H1 (cell line): ENCODE results near the gene SPOCK1. TPM values are rescaled to one million over a fixed set of nuclear protein-coding genes. Genes with fewer than 3 reads are reported as not detected.

Experiments used
- MAFK ChIP-seq: IDR thresholded peaks from 2 replicates; pipeline ENCODE4 v1.6.1; 2012; ENCODE audit warnings: low read depth, mild to moderate bottlenecking, improper control_type of control experiment, low read length
- NRF1 ChIP-seq: IDR thresholded peaks from 2 replicates; pipeline ENCODE4 v1.6.1; 2011; ENCODE audit warnings: mild to moderate bottlenecking, low read depth, low read length, improper control_type of control experiment
- RAD21 ChIP-seq, 2 experiments: IDR thresholded peaks in 1 of 2; conservative IDR thresholded peaks in 1 of 2; 2 replicates each; pipeline ENCODE4 v1.6.1; 2011; ENCODE audit warnings: low read depth in 2 of 2, low read length in 2 of 2, improper control_type of control experiment in 1 of 2, inconsistent platforms in 1 of 2, mild to moderate bottlenecking in 1 of 2, moderate library complexity in 1 of 2
- SIRT6 ChIP-seq: IDR thresholded peaks from one replicate; pipeline ENCODE4 v1.7.1; 2012; ENCODE audit warnings: low read length, inconsistent platforms
- polyA plus RNA-seq, 7 experiments: library from polyadenylated mRNA; depleted of rRNA in 3 of 7; stranded (reverse) in 5 of 7; unstranded in 2 of 7; fragments of >200 nt in 5 of 7; fragments of 200-250 nt in 2 of 7; gene quantifications; 1 replicate in 5 of 7; 2 replicates in 1 of 7; 4 replicates in 1 of 7; pipeline versions ENCODE4 v1.2.1 to v1.2.3, GENCODE V29; 2011 to 2013; ENCODE audit warnings: missing spikeins in 2 of 7, mixed read lengths in 2 of 7
- total RNA-seq: library from RNA; stranded (reverse); fragmentation: NEBNext Ultra II Directional; extraction: Animal tissue kit (Norgen Biotek cat#: 25700); gene quantifications from 2 replicates; pipeline ENCODE4 v1.2.1, GENCODE V29; 2021
- TF ChIP-seq, protein P1 (sequence below): fragments of 300-600 bp; sonication (generic); IDR thresholded peaks from 2 replicates; pipeline ENCODE4 v1.7.1; 2012; ENCODE audit warnings: low read length, moderate library complexity, mild to moderate bottlenecking, inconsistent platforms; ENCODE audit not compliant: insufficient replicate concordance

The SPOCK1 gene
- total and polyA plus RNA-seq, 2 of the 8 experiments (the other 6 are each of a cell fraction or from before 2014, with no cell fraction given): 6.9 to 18.1 TPM

DNA sequence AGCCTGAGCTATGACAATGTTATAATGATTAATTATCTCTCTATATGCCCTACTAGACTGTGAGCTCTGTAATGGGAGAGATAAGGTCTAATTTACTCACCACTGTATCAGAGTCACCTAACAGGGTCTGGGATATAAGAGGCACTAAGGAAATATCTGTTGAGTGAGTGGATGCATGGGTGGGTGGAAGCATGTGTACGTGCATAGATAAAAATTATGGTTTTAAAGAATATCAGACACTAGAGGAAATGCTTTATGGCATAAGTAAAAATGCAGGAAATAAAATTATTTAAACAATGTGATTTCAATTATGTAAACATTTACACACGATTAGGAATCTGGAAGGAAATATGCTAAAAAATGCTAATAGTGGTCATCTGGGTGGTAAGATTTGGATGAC is 137.8 kb downstream of the SPOCK1 start (continued):
- TF ChIP-seq, protein P1, sequence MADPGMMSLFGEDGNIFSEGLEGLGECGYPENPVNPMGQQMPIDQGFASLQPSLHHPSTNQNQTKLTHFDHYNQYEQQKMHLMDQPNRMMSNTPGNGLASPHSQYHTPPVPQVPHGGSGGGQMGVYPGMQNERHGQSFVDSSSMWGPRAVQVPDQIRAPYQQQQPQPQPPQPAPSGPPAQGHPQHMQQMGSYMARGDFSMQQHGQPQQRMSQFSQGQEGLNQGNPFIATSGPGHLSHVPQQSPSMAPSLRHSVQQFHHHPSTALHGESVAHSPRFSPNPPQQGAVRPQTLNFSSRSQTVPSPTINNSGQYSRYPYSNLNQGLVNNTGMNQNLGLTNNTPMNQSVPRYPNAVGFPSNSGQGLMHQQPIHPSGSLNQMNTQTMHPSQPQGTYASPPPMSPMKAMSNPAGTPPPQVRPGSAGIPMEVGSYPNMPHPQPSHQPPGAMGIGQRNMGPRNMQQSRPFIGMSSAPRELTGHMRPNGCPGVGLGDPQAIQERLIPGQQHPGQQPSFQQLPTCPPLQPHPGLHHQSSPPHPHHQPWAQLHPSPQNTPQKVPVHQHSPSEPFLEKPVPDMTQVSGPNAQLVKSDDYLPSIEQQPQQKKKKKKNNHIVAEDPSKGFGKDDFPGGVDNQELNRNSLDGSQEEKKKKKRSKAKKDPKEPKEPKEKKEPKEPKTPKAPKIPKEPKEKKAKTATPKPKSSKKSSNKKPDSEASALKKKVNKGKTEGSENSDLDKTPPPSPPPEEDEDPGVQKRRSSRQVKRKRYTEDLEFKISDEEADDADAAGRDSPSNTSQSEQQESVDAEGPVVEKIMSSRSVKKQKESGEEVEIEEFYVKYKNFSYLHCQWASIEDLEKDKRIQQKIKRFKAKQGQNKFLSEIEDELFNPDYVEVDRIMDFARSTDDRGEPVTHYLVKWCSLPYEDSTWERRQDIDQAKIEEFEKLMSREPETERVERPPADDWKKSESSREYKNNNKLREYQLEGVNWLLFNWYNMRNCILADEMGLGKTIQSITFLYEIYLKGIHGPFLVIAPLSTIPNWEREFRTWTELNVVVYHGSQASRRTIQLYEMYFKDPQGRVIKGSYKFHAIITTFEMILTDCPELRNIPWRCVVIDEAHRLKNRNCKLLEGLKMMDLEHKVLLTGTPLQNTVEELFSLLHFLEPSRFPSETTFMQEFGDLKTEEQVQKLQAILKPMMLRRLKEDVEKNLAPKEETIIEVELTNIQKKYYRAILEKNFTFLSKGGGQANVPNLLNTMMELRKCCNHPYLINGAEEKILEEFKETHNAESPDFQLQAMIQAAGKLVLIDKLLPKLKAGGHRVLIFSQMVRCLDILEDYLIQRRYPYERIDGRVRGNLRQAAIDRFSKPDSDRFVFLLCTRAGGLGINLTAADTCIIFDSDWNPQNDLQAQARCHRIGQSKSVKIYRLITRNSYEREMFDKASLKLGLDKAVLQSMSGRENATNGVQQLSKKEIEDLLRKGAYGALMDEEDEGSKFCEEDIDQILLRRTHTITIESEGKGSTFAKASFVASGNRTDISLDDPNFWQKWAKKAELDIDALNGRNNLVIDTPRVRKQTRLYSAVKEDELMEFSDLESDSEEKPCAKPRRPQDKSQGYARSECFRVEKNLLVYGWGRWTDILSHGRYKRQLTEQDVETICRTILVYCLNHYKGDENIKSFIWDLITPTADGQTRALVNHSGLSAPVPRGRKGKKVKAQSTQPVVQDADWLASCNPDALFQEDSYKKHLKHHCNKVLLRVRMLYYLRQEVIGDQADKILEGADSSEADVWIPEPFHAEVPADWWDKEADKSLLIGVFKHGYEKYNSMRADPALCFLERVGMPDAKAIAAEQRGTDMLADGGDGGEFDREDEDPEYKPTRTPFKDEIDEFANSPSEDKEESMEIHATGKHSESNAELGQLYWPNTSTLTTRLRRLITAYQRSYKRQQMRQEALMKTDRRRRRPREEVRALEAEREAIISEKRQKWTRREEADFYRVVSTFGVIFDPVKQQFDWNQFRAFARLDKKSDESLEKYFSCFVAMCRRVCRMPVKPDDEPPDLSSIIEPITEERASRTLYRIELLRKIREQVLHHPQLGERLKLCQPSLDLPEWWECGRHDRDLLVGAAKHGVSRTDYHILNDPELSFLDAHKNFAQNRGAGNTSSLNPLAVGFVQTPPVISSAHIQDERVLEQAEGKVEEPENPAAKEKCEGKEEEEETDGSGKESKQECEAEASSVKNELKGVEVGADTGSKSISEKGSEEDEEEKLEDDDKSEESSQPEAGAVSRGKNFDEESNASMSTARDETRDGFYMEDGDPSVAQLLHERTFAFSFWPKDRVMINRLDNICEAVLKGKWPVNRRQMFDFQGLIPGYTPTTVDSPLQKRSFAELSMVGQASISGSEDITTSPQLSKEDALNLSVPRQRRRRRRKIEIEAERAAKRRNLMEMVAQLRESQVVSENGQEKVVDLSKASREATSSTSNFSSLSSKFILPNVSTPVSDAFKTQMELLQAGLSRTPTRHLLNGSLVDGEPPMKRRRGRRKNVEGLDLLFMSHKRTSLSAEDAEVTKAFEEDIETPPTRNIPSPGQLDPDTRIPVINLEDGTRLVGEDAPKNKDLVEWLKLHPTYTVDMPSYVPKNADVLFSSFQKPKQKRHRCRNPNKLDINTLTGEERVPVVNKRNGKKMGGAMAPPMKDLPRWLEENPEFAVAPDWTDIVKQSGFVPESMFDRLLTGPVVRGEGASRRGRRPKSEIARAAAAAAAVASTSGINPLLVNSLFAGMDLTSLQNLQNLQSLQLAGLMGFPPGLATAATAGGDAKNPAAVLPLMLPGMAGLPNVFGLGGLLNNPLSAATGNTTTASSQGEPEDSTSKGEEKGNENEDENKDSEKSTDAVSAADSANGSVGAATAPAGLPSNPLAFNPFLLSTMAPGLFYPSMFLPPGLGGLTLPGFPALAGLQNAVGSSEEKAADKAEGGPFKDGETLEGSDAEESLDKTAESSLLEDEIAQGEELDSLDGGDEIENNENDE: no peak
- TF ChIP-seq RAD21 (IDR thresholded peaks at IDR 0.05 in 1 of 2, conservative IDR thresholded peaks at IDR 0.05 in 1 of 2; ENCODE audit: low read depth in 2 of 2, low read length in 2 of 2): no peak
- TF ChIP-seq NRF1: no peak
- no peak for TF ChIP-seq SIRT6
- no peak for TF ChIP-seq MAFK
